Endothelial cell (in vitro differentiated cells): ENCODE results near the gene ACMSD. TPM values are rescaled to one million over a fixed set of nuclear protein-coding genes. Genes with fewer than 3 reads are reported as not detected.

Source experiments
- DNase-seq: peaks from one replicate; pipeline ENCODE4 v3.0.0; 2021; ENCODE audit warnings: low spot score
- H3K27ac Mint-ChIP-seq: one replicate; pipeline ENCODE4 v1.8.0; 2021; ENCODE audit warnings: mixed read lengths, inconsistent platforms; ENCODE audit not compliant: unreplicated experiment
- H3K27me3 Mint-ChIP-seq: one replicate; pipeline ENCODE4 v1.8.0; 2021; ENCODE audit warnings: mild to moderate bottlenecking, moderate library complexity, mixed read lengths, inconsistent platforms; ENCODE audit not compliant: unreplicated experiment
- H3K36me3 Mint-ChIP-seq: one replicate; pipeline ENCODE4 v1.8.0; 2021; ENCODE audit warnings: mild to moderate bottlenecking, low read depth, mixed read lengths, inconsistent platforms; ENCODE audit not compliant: unreplicated experiment
- H3K4me1 Mint-ChIP-seq: one replicate; pipeline ENCODE4 v1.8.0; 2021; ENCODE audit warnings: mild to moderate bottlenecking, mixed read lengths, inconsistent platforms; ENCODE audit not compliant: unreplicated experiment
- H3K4me3 Mint-ChIP-seq: one replicate; pipeline ENCODE4 v1.8.0; 2021; ENCODE audit warnings: mild to moderate bottlenecking, mixed read lengths, inconsistent platforms; ENCODE audit not compliant: unreplicated experiment
- H3K9me3 Mint-ChIP-seq: one replicate; pipeline ENCODE4 v1.8.0; 2021; ENCODE audit warnings: mixed read lengths, inconsistent platforms; ENCODE audit not compliant: unreplicated experiment
- total RNA-seq: library from RNA; stranded (reverse); fragmentation: NEBNext Ultra II Directional; extraction: Animal tissue kit (Norgen Biotek cat#: 25700); gene quantifications from one replicate; pipeline ENCODE4 v1.2.1, GENCODE V29; 2021; ENCODE audit not compliant: unreplicated experiment
- TF ChIP-seq, protein P1 (sequence below): fragments of 200-600 bp; sonication (generic); IDR thresholded peaks from one replicate; pipeline ENCODE4 v1.5.0; 2021; ENCODE audit warnings: antibody characterized with exemption; ENCODE audit not compliant: unreplicated experiment

ACMSD gene
- total RNA-seq, 1 donor from 2014 or later = not detected

DNA sequence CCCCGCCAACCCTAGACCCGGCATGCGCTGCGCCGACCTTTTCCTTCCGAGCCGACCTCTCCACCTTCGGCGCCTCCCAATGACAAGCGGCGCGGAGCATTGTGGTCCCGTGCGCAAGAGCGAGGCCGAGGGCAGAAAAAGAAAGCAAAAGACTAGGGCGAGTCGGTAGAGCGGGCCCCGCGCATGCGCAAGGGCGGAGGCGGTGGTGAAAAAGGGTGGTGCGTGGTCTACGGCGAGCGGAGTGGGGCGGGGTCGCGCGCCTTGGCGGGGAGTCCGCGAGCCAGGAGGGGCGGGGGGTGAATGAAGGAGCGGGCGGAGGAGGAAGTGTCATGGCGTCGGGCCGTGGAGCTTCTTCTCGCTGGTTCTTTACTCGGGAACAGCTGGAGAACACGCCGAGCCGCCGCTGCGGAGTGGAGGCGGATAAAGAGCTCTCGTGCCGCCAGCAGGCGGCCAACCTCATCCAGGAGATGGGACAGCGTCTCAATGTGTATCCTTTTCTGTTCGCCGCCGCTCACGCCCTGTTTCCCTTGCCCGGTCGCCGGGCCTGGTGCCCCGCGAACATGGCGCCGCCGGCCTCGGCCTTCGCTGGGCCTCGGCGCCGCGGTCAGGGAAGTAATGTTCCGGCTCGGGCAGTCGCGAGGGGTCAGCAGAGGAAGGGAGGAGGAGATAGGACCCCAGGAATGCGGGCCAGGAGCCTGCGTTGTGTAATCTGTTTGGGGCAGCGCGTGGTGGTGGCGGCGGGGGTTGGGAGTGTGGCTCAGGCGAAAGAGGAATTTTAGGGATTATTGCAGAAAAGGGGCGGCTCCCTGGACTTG is 80.3 kb downstream of the ACMSD start, which contains the start of gene CCNT2:
TSS of gene CCNT2 (plus strand) at position 297 of the 815 bp plus-strand sequence. CDS start at position 330, 33 bp downstream.
- TF ChIP-seq, protein P1, sequence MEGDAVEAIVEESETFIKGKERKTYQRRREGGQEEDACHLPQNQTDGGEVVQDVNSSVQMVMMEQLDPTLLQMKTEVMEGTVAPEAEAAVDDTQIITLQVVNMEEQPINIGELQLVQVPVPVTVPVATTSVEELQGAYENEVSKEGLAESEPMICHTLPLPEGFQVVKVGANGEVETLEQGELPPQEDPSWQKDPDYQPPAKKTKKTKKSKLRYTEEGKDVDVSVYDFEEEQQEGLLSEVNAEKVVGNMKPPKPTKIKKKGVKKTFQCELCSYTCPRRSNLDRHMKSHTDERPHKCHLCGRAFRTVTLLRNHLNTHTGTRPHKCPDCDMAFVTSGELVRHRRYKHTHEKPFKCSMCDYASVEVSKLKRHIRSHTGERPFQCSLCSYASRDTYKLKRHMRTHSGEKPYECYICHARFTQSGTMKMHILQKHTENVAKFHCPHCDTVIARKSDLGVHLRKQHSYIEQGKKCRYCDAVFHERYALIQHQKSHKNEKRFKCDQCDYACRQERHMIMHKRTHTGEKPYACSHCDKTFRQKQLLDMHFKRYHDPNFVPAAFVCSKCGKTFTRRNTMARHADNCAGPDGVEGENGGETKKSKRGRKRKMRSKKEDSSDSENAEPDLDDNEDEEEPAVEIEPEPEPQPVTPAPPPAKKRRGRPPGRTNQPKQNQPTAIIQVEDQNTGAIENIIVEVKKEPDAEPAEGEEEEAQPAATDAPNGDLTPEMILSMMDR = no peak

DNA sequence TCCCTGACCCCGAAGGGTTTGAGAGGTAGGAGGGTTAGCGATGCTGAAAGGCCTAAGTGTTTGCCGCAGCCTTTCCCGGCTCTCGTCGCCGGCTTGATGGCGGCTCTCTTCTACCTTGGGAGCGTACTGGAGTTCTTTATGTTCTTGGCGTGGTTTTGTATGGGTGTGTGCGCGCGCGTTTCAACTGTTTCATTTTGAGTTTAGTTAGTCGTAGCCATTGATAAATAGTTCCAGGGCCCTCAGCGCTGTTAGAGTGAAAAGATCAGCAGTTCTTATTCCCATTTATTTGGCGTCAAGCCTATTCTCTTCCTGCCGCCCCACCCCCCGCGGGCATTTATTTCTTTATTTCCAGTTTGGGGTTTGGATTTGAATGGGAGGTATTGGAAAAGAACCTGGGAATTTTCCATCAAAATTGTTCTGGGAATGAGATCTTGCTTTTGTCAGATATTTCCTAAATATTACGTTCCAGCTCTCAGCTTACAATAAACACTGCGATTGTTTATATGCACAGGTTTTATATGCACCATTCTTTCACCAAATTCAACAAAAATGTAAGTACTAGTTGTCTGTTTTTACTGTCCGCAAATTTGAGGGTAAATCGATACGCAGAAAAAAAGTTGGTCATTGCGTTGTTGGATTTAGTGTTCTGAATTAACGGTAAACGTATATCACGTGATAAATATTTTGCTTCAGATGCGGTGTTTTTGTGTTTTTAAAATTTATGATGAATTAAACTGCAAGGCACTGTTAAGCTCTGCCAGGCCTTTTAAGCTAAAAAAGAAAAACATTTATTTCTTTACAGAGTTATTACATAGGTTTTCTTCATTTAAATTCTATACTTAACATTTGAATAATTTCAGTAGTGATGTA is 81.2 kb downstream of the ACMSD start:
- Mint-ChIP-seq H3K36me3 (peaks cover 17% of the 10 kb centered on the region), H3K4me1 (peaks cover 20% of the 10 kb centered on the region), H3K9me3 (no peaks in the 10 kb centered on the region), H3K27ac (peak overlapping the region; percentile 99), H3K4me3 (peak overlapping the region; percentile 99), H3K27me3 (peaks cover 14% of the 10 kb centered on the region)
- TF ChIP-seq, protein P1 = no peak
- peak; percentile 26 for DNase-seq

More for the DNA sequence above, 80.3 kb downstream of the ACMSD start, which contains the start of gene CCNT2:
- DNase-seq = peak; percentile 100
- H3K9me3 Mint-ChIP-seq = no peaks in the 10 kb centered on the region
- H3K27ac Mint-ChIP-seq = peak within 1 kb of the TSS; percentile 99
- peak within 1 kb of the TSS; percentile 99 for H3K4me3 Mint-ChIP-seq
- peaks cover 14% of the 10 kb centered on the region for H3K27me3 Mint-ChIP-seq
- H3K36me3 Mint-ChIP-seq = peaks cover 17% of the 10 kb centered on the region
- peaks cover 20% of the 10 kb centered on the region for H3K4me1 Mint-ChIP-seq

DNA sequence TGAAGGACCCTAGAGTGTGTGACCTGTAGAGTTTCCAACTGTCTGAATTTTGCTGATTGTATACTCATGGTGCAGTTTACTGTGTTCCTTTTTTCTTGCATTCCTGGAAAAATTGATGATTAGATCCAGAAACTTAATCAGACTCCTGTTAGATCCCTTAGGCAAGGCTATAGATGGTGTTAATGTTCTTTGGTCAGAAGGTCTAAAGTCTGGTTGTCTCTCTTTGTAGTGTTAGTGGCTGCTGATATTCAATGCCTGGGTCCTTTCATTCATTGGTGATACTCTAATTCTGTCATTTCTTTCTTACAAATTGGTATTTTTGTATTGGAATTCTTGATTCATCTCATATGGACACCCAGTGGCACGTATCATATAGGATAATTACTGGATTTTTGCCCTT is 86.5 kb downstream of the ACMSD start:
- no peak overlapping the region for H3K27ac Mint-ChIP-seq
- H3K4me1 Mint-ChIP-seq = peaks cover 15% of the 10 kb centered on the region
- DNase-seq = no peak
- peaks cover 8% of the 10 kb centered on the region for H3K36me3 Mint-ChIP-seq
- H3K27me3 Mint-ChIP-seq = peaks cover 2% of the 10 kb centered on the region
- no peak overlapping the region for H3K4me3 Mint-ChIP-seq
- H3K9me3 Mint-ChIP-seq = no peaks in the 10 kb centered on the region
- TF ChIP-seq, protein P1 = no peak

DNA sequence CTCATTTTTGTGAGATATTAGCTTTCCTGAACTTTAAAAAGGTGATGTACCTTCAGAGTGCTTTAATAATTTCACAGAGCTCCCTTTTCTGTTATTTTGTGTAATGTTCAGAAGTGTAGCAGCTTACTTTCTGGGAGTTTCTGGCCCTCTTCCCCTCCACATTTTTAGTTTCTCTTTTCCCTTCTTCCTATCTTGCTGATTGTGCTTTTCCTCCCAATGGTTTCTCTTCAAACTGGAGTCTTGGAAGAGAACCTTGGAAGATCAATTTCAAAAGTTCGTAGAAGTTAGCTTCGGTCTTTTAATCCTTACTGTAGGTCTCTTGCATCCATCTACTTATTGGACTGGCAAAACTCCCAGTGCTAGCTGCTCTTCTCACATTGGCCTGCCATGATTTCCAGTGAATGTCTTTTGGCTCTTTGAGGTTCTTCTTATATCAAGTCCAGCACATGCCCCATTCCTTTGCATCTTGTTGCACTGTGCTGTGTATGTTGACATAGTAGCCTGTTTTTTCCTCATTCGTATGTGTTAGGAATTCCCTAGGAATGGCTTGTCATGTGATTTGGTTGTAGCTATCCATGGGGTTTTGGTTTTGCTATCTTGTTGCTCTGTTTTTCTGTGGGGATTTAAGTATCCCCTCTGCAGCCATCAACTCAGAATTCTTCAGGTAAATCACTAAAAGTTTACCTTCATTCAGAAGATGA is 88.0 kb downstream of the ACMSD start:
- no peak for DNase-seq
- Mint-ChIP-seq H3K27ac (peak overlapping the region; percentile 21), H3K4me1 (peaks cover 11% of the 10 kb centered on the region), H3K27me3 (peaks cover 2% of the 10 kb centered on the region), H3K9me3 (no peaks in the 10 kb centered on the region), H3K36me3 (peaks cover 8% of the 10 kb centered on the region), H3K4me3 (no peak overlapping the region)
- TF ChIP-seq, protein P1 = no peak
